ENCODE results near the gene CERS1. TPM values are rescaled to one million over a fixed set of nuclear protein-coding genes. Genes with fewer than 3 reads are reported as not detected.

CERS1 gene
- total RNA-seq, 1 experiment from 2014 or later = 0.96 TPM

DNA sequence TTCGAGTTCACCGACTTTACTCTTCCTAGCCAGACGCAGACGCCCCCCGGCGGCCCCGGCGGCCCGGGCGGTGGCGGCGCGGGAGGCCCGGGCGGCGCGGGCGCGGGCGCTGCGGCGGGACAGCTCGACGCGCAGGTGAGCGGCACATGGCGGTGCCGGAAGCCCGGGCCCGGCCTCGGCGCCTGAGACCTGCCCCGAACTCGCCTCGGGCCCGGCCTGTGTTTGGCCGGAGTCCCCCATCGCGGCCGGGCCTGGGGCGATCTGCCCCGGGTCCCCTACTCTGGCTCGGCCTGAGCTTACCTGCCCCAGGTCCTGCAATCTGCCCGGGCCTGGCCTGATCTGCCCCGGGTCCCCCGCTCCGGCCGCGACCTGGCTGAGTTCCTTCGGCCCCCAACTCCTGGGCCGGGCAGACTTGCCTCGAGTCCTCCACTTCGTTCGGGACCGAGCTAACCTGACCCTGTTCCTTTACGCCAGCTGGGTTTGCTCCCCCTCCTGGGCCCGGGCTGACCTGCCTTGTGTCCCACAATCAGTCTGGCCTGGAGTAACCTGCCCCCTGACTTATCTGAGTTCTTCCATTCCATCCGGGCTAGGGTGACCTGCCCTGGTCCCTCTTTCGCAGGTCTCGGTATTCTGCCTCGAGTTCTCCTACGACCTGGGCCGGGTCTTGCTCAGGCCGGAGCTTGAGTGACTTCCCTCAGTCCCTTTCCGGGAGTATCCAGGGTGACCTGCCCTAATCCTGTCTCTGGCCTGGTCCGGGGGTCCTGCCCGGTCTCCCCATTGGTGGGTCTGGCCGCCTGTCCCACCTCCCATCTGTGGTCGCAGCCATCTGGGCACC is 63.4 kb downstream of the CERS1 start:
- Histone ChIP-seq H3K4me1 (ENCODE audit: control insufficient read depth in 1 of 2, insufficient read depth in 2 of 2, low read length in 2 of 2) (peaks cover 6 to 15% of the 10 kb centered on the region in 2 experiments), H3K9ac (ENCODE audit: low read length) (peak overlapping the region; percentile 96), H3K4me3 (replicated peaks in 1 of 2; ENCODE audit: low read depth in 1 of 2, low read length in 2 of 2) (peak overlapping the region; percentile 77 to 98), H3K9me3 (ENCODE audit: control insufficient read depth in 1 of 2, insufficient read depth in 1 of 2, low read depth in 1 of 2, low read length in 2 of 2) (peaks cover 0 to 3% of the 10 kb centered on the region in 2 experiments; a peak in 1 of 4 replicates), H3K27me3 (ENCODE audit: insufficient read depth, low read length) (no peaks in the 10 kb centered on the region), H3K4me2 (ENCODE audit: low read length) (peak overlapping the region; percentile 100), H3K36me3 (ENCODE audit: control insufficient read depth in 1 of 2, insufficient read depth in 2 of 2, low read length in 2 of 2) (peaks cover 20 to 42% of the 10 kb centered on the region in 2 experiments), H2AFZ (ENCODE audit: low read depth, low read length, poor library complexity, severe bottlenecking) (no peak overlapping the region), H4K20me1 (ENCODE audit: insufficient read depth) (peaks cover 23% of the 10 kb centered on the region; the same call in 1 of the 2 replicates), H3K9me2 (ENCODE audit: insufficient read depth) (no peaks in the 10 kb centered on the region), H3K27ac (ENCODE audit: low read depth, low read length) (peak overlapping the region; percentile 94), H3K79me2 (ENCODE audit: insufficient read depth, low read length) (peaks cover 57% of the 10 kb centered on the region)
- TSS peak; percentile 42 for BruUV-seq (replicated peaks)
- POLR2A ChIA-PET = interaction anchor here (0.9 to 1.6 kb wide), 2 partner anchors 9 to 15 kb away, joined by 3 to 4 read pairs; no protein-coding TSS in a partner anchor
- intact Hi-C loops (cut with micrococcal nuclease) = no loop called here
- TF ChIP-seq, protein P1, sequence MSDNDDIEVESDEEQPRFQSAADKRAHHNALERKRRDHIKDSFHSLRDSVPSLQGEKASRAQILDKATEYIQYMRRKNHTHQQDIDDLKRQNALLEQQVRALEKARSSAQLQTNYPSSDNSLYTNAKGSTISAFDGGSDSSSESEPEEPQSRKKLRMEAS (IDR thresholded peaks at IDR 0.05) = no peak
- TF ChIP-seq EGR1 (IDR thresholded peaks at IDR 0.05; ENCODE audit: low read depth) (no peak), CBX3 (IDR thresholded peaks at IDR 0.05; ENCODE audit: low read depth) (no peak), ZFX (IDR thresholded peaks at IDR 0.05) (peak; percentile 89; the same call in 1 of the 2 replicates), EZH2phosphoT487 (IDR thresholded peaks at IDR 0.05; ENCODE audit: borderline replicate concordance) (no peak), ZNF274 (IDR thresholded peaks at IDR 0.05; ENCODE audit: low read depth, low read length) (no peak)
- TF ChIP-seq, protein P2, sequence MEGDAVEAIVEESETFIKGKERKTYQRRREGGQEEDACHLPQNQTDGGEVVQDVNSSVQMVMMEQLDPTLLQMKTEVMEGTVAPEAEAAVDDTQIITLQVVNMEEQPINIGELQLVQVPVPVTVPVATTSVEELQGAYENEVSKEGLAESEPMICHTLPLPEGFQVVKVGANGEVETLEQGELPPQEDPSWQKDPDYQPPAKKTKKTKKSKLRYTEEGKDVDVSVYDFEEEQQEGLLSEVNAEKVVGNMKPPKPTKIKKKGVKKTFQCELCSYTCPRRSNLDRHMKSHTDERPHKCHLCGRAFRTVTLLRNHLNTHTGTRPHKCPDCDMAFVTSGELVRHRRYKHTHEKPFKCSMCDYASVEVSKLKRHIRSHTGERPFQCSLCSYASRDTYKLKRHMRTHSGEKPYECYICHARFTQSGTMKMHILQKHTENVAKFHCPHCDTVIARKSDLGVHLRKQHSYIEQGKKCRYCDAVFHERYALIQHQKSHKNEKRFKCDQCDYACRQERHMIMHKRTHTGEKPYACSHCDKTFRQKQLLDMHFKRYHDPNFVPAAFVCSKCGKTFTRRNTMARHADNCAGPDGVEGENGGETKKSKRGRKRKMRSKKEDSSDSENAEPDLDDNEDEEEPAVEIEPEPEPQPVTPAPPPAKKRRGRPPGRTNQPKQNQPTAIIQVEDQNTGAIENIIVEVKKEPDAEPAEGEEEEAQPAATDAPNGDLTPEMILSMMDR (IDR thresholded peaks at IDR 0.05 in 2 of 3, conservative IDR thresholded peaks at IDR 0.05 in 1 of 3; ENCODE audit: borderline replicate concordance in 1 of 3, insufficient read depth in 1 of 3, low read depth in 2 of 3, low read length in 2 of 3) = 0 out of 6 replicates have a peak, but pooled peaks of 2 of the 3 experiments have one; percentile 7 to 17
- DNase-seq (ENCODE audit: low read depth, low spot score) = no peak
- CTCF ChIA-PET = interaction anchor here (1.0 to 1.4 kb wide), 2 partner anchors 9 to 15 kb away, joined by 4 to 8 read pairs; no protein-coding TSS in a partner anchor
- RAD21 ChIA-PET (ENCODE audit: low non-redundant PET in 1 of 2, low total read pairs in 2 of 2, uncharacterized antibody in 2 of 2, unreplicated experiment in 2 of 2) = no interaction called here
- peak; percentile 45 for ATAC-seq

All from HCT116 (cell line).